AG08395 (cell line): ENCODE data around the gene ZMAT3.
"Not testable (repeated sequence)": the region's sequence is repeated elsewhere in the genome, so short reads cannot be mapped to it uniquely, and the experiment has no call there.

ENCODE experiments used
- DNase-seq: peaks from one replicate; pipeline ENCODE4 v3.0.0; 2012; ENCODE audit warnings: mixed read lengths, low spot score

The ZMAT3 gene

DNA sequence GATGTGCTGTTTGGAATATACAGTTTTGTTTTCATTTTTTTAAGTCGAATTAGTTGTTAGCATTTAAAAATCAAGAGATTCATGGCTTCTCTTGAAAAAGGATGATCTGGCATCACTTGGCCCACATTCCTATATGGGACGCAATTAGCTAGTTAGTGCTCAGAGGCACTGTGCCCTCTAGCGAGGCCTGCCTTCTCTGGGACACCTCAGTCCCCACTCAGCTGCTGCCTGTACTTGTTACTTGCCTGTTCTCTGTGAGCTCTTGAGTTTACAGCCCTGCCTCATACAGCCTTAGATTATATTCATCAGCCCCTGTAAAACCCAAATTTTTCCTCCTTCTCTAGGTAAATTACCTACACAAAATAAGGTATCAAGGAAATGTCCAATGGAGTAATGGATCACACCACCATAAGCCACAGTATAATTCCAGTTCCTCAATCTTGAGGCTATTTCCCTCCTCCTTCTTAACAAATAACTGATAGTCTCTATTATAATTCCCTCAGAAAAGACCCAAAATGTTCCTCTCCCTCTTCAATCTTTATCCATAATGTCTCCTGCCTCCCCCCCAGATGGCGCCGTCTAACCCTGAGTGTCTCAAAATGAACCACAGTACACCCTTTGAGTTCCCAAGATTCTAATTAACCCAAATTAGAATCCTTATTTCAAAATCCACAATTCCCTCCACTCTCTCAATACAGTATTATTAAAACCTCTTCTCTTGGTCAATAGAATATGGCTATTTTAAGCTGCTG is 2.7 kb downstream of the ZMAT3 start:
- DNase-seq, result peak; percentile 45

DNA sequence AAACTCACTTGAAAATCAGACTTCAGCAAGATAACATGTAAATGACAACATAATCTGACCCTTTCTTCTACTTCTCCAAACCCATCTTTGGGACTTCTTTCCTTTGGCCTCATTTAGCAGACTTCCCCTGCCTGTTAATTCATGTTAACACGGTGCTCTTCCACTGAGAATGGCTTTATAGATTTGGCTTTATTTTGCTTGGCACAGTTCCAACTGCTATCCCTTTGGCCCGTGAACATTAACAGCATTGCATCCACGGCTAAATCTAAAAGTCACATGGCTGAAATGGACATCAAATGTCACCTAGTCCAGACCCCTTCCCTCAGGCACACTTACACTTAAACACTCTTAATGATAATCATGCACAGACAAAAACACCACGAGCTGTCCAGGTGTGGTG is 3.8 kb downstream of the ZMAT3 start:
- DNase-seq, result no peak

GRCh38 chr3:179067291-179067690 is 4.3 kb downstream of the ZMAT3 start:
- DNase-seq, result no peak

GRCh38 chr3:179063945-179064560 is 7.6 kb downstream of the ZMAT3 start:
- DNase-seq, result no peak

GRCh38 chr3:179056326-179056725 is 15.3 kb downstream of the ZMAT3 start:
- no peak for DNase-seq

DNA sequence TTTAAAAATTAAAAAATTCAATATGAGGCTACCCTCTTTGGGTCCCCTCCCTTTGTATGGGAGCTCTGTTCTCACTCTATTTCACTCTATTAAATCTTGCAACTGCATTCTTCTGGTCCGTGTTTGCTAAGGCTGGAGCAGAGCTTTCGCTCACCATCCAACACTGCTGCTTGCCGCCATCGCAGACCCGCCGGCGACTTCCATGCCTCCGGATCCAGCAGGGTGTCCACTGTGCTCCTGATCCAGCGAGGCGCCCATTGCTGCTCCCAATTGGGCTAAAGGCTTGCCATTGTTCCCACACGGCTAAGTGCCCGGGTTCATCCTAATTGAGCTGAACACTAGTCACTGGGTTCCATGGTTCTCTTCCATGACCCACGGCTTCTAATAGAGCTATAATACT is 17.0 kb downstream of the ZMAT3 start:
- DNase-seq, result not testable (repeated sequence)

GRCh38 chr3:179046497-179047353 is 24.9 kb downstream of the ZMAT3 start:
- no peak for DNase-seq

DNA sequence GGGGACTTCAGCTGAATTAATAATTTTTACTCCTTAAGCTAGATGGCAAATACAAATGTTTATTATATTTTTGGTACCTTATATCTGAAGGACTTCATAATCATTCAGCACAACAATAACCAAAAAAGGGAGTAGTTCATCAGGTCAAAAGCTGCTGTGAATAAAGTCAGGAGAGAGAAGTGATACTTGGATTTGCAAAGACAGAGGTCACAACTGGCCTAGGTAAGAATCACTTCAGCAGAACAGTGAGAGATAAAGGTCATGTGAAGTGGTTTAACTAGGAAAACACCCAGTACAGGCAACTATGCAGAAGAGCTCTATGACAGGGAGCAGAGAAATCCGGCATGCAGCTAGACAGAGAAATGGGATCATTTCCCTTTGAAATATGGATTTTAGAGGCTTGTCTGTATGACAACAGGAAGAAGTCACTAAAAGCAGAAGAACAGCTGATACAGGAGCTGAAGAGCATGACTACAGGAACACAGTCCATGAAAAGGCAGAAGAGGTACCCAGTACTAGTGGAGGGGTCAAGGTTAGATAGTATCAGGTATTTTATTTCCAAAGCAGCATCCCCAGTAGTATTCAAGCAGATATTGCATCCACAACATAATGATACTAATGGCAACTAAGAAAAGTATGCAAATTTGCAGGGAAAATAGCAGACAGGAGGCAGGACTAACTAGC is 25.7 kb downstream of the ZMAT3 start:
- no peak for DNase-seq

GRCh38 chr3:179038899-179039251 is 32.7 kb downstream of the ZMAT3 start:
- not testable (repeated sequence) for DNase-seq

DNA sequence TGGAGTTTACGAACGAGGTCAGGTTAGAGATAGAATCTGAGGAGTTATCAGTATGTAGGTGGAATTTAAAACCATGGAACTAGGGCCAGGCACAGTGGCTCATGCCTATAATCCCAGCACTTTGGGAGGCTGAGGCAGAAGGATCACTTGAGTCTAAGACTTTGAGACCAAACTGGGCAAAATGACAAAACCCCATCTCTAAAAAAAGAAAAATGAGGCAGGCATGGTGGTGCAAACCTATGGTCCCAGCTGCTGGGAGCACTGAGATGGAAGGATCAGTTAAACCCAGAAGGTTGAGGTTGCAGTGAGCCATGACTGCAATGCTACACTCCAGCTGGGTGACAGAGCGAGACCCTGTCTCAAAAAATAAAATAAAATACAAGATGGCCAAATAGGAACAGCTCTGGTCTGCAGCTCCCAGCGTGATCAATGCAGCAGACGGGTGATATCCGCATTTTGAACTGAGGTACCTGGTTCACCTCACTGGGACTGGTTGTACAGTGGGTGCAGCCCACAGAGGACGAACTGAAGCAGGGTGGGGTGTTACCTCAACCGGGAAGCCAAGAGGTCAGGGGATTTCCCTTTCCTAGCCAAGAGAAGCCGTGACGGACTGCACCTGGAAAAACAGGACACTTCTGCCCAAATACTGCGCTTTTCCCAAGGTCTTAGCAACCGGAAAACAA is 33.3 kb downstream of the ZMAT3 start:
- no peak for DNase-seq

- peak; percentile 81 for DNase-seq
Measured at GRCh38 chr3:179037351-179037750, 34.3 kb downstream of the ZMAT3 start.

DNA sequence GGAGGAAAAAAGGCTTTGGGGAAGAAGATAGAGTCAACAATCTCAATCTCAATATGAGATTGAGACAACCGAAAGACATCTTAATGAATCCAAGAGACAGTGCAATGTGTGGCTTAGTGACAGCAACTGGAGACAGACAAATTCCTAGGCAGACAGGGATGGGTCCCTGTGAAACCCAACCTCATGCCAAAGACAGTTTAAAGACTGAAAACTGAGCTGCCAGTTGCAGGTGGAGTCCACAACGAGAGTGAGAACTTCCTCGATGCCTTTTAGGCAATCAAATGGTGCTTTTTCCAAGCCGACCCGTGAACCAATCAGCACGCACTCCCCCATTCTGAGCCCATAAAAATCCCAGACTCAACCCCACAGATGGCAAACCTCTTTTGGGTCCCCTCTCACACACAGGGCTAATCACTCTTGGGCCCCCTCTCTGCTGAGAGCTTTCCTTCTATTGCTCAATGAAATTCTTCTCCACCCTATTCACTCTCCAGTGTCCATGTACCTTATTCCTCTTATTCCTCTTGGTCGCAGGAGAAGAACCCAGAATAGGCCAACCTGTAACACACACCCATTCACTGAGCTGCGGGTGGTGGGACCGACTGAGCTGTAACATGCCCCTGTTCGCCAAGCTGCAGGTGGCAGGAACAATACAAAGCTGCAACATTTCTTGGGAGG is 34.8 kb downstream of the ZMAT3 start:
- no peak for DNase-seq

DNA sequence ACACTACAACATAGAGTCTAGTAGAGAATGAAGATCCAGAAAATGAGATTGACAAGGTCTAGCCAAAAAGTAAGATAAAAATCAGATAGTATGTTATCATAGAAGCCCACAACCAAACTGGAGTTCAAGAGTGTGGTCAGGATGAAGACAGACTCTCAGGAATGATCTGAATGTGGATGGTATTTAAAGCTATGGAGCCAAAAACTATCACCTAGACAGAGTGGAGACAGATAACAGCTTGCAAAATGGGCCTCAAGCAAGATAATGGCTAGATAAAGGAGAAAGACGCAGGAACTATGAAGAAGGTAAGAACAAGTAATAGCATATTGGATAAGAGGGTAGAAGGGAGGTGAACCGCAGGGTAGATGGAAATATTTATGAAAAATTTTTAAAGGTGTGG is 35.4 kb downstream of the ZMAT3 start:
- peak; percentile 14 for DNase-seq

- DNase-seq, result no peak
Measured at GRCh38 chr3:179035232-179035631, 36.4 kb downstream of the ZMAT3 start.

- DNase-seq, result not testable (repeated sequence)
Measured at GRCh38 chr3:179033304-179033657, 38.3 kb downstream of the ZMAT3 start.

DNA sequence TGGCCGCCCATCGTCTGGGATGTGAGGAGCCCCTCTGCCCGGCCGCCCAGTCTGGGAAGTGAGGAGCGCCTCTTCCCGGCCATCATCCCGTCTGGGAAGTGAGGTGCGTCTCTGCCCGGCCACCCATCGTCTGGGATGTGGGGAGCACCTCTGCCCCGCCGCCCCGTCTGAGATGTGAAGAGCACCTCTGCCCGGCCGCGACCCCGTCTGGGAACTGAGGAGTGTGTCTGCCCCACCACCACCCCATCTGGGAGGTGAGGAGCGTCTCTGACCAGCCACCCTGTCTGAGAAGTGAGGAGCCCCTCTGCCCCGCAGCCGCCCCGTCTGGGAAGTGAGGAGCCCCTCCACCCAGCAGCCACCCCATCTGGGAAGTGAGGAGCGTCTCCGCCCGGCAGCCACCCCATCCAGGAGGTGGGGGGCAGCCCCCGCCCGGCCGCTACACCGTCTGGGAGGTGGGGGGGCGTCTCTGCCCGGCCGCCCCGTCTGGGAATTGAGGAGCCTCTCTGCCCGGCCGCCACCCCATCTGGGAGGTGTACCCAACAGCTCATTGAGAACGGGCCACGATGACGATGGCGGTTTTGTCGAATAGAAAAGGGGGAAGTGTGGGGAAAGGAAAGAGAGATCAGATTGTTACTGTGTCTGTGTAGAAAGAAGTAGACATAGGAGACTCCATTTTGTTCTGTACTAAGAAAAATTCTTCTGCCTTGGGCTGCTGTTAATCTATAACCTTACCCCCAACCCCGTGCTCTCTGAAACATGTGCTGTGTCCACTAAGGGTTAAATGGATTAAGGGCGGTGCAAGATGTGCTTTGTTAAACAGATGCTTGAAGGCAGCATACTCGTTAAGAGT is 38.9 kb downstream of the ZMAT3 start:
- not testable (repeated sequence) for DNase-seq

DNA sequence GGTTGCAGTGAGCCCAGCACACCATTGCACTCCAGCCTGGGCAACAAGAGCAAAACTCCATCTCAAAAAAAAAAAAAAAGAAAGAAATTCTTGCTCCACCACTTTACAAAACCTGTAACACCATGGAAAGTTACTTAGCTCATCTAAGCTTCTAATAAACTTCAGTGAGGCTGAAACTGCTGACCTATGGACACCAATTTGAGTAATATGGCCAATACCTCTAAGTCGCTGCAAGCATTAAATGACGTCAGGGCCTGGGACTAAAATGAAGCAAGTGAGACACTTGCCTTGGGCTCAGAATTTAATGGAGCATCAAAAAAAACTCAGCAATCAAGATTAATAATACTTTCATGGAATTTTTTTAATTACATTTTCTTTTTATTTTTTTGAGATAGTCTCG is 42.5 kb downstream of the ZMAT3 start:
- DNase-seq, result no peak

- DNase-seq, result no peak
Measured at GRCh38 chr3:179028408-179028807, 43.2 kb downstream of the ZMAT3 start.

DNA sequence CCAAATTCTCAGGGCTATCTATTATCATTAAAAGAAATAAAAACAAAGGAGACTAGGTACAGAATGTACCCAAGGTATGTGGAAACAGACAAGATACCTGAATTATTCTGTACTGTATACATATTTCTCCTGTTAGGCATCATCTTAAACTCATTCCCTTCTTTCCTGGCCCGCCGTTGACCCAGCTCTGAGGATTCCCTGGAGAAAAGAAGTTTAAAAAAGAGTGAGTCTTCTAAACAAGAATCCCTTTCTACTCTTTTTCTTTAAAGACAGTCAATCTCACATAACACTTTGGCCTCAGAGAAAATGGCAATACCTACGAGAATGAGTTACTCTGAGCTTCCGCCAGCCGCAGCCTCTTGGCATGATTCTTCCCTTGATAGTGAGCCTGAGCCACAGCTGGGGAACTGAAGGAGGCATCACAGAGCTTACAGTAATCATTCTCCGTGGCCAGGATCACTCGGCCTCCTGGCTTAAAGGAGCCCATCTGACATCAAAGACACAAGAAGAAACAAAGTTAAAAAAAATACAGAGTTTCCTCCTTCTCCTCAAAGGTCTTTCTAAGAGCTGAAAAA is 44.2 kb downstream of the ZMAT3 start:
- DNase-seq, result no peak

DNA sequence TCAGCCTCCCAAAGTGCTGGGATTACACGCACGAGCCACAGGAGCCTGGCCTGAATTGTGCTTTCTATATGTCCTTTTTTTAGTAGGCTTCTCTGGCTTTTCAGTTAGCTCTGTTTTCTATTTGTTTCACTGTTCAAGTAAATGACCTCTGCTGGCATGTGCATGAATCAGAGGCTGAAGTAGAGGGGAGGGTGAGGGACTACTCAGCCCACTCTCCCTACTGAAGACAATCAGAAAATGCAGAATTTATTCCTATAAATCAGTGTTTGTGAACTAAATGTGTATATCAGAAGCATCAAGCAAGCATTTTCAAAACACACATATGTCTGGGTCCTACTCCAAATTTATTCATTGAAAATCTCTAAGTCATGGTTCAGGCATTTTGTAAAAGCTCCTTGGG is 45.0 kb downstream of the ZMAT3 start:
- no peak for DNase-seq
